B cell (primary cell): ENCODE measurements around the gene SNPH.

ENCODE experiments used
- EZH2 ChIP-seq: IDR thresholded peaks from 2 replicates; pipeline ENCODE4 v1.6.1; 2012; ENCODE audit warnings: borderline replicate concordance, low read depth, mild to moderate bottlenecking, moderate library complexity, low read length; ENCODE audit not compliant: insufficient read depth, poor library complexity, severe bottlenecking
- TF ChIP-seq, protein P1 (sequence below): fragments of 200-600 bp; IDR thresholded peaks from one replicate; pipeline ENCODE4 v1.8.0; 2022; ENCODE audit warnings: antibody characterized with exemption, mild to moderate bottlenecking

DNA sequence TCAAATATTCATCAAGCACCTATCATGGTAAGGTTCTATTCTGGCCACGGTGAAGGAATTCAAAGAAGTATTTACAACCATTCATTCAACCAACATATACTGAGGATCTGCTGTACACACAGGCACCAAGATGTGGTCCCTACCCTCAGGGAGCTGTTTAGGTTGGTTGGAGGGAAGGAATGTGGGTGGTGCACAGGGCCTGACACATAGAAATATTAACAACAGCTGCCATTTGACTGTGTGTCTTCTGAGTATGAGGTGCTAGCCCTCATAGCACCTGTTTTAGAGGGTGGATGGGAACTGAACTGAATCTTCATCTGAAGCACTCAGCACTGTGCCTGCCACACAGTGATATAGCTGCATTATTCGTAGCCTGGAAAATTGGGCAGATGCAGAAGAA is 7.3 kb downstream of the SNPH start:
- TF ChIP-seq, protein P1, sequence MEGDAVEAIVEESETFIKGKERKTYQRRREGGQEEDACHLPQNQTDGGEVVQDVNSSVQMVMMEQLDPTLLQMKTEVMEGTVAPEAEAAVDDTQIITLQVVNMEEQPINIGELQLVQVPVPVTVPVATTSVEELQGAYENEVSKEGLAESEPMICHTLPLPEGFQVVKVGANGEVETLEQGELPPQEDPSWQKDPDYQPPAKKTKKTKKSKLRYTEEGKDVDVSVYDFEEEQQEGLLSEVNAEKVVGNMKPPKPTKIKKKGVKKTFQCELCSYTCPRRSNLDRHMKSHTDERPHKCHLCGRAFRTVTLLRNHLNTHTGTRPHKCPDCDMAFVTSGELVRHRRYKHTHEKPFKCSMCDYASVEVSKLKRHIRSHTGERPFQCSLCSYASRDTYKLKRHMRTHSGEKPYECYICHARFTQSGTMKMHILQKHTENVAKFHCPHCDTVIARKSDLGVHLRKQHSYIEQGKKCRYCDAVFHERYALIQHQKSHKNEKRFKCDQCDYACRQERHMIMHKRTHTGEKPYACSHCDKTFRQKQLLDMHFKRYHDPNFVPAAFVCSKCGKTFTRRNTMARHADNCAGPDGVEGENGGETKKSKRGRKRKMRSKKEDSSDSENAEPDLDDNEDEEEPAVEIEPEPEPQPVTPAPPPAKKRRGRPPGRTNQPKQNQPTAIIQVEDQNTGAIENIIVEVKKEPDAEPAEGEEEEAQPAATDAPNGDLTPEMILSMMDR: no peak
- TF ChIP-seq EZH2: no peak
